GM23338 (cell line): ENCODE results near the gene POU2AF3. TPM values are rescaled to one million over a fixed set of nuclear protein-coding genes. Genes with fewer than 3 reads are reported as not detected.

Source experiments
- ATAC-seq: fragments of 200-7000 bp; cut with Tn5 transposase; 3 replicates; pipeline ENCODE4 v1.9.1; 2020
- DNase-seq: peaks from one replicate; pipeline ENCODE4 v3.0.0-alpha.2; 2015; ENCODE audit warnings: low spot score
- H2AFZ ChIP-seq: fragments of 200-600 bp; sonication (generic); 2 replicates; pipeline ENCODE4 v1.8.0; 2016; ENCODE audit warnings: antibody characterized with exemption, mild to moderate bottlenecking, moderate library complexity
- H3F3A ChIP-seq: fragments of 200-600 bp; sonication (generic); replicated peaks from 2 replicates; pipeline ENCODE4 v1.8.0; 2017; ENCODE audit warnings: antibody characterized with exemption, mixed run types, low read depth
- H3K27ac ChIP-seq: fragments of 200-600 bp; sonication (generic); 2 replicates; pipeline ENCODE4 v1.6.1; 2016; ENCODE audit warnings: low read depth
- H3K27me3 ChIP-seq: fragments of 200-600 bp; sonication (generic); 2 replicates; pipeline ENCODE4 v1.8.0; 2016; ENCODE audit warnings: mild to moderate bottlenecking, mixed run types, moderate library complexity; ENCODE audit not compliant: insufficient read depth
- H3K36me3 ChIP-seq: fragments of 200-600 bp; sonication (generic); 2 replicates; pipeline ENCODE4 v1.8.0; 2016; ENCODE audit warnings: mild to moderate bottlenecking; ENCODE audit not compliant: insufficient read depth
- H3K4me1 ChIP-seq: fragments of 200-600 bp; sonication (generic); 2 replicates; pipeline ENCODE4 v1.8.0; 2016; ENCODE audit warnings: mild to moderate bottlenecking, moderate library complexity; ENCODE audit not compliant: insufficient read depth
- H3K4me2 ChIP-seq: fragments of 200-600 bp; sonication (generic); 2 replicates; pipeline ENCODE4 v1.7.1; 2017; ENCODE audit warnings: mixed run types
- H3K4me3 ChIP-seq: fragments of 200-600 bp; sonication (generic); 2 replicates; pipeline ENCODE4 v1.6.1; 2016; ENCODE audit warnings: mixed run types
- H3K79me2 ChIP-seq: fragments of 200-600 bp; sonication (generic); replicated peaks from 2 replicates; pipeline ENCODE4 v1.8.0; 2017; ENCODE audit warnings: mild to moderate bottlenecking; ENCODE audit not compliant: insufficient read depth
- H3K9me2 ChIP-seq: fragments of 200-600 bp; sonication (generic); 2 replicates; pipeline ENCODE4 v1.8.0; 2017; ENCODE audit not compliant: insufficient read depth
- H4K20me1 ChIP-seq: fragments of 200-600 bp; sonication (generic); replicated peaks from 2 replicates; pipeline ENCODE4 v1.8.0; 2017; ENCODE audit warnings: mild to moderate bottlenecking; ENCODE audit not compliant: insufficient read depth
- H3K27ac Mint-ChIP-seq: 2 replicates; pipeline ENCODE4 v1.8.0; 2020; ENCODE audit warnings: inconsistent platforms, mild to moderate bottlenecking, moderate library complexity, mixed read lengths
- H3K27me3 Mint-ChIP-seq: 3 replicates; pipeline ENCODE4 v1.8.0; 2022; ENCODE audit warnings: low read depth, mild to moderate bottlenecking, moderate library complexity, mixed read lengths, inconsistent platforms; ENCODE audit not compliant: insufficient read depth, poor library complexity
- H3K36me3 Mint-ChIP-seq: 3 replicates; pipeline ENCODE4 v1.8.0; 2021; ENCODE audit warnings: low read depth, mild to moderate bottlenecking, inconsistent platforms, moderate library complexity, mixed read lengths
- H3K4me1 Mint-ChIP-seq: 3 replicates; pipeline ENCODE4 v1.8.0; 2020; ENCODE audit warnings: mild to moderate bottlenecking, inconsistent platforms, mixed read lengths
- H3K4me3 Mint-ChIP-seq: 3 replicates; pipeline ENCODE4 v1.8.0; 2021; ENCODE audit warnings: moderate library complexity, mild to moderate bottlenecking, inconsistent platforms, mixed read lengths
- H3K9me3 Mint-ChIP-seq: 3 replicates; pipeline ENCODE4 v1.8.0; 2020; ENCODE audit warnings: moderate library complexity, mild to moderate bottlenecking, inconsistent platforms, mixed read lengths
- EZH2 ChIP-seq: fragments of 200-600 bp; sonication (generic); IDR thresholded peaks from one replicate; pipeline ENCODE4 v1.8.0; 2017; ENCODE audit warnings: antibody characterized with exemption, mild to moderate bottlenecking, low read depth; ENCODE audit not compliant: unreplicated experiment
- EZH2phosphoT487 ChIP-seq: fragments of 200-600 bp; sonication (generic); IDR thresholded peaks from one replicate; pipeline ENCODE4 v1.8.1; 2018; ENCODE audit warnings: antibody characterized with exemption; ENCODE audit not compliant: unreplicated experiment
- JUNB ChIP-seq: IDR thresholded peaks from one replicate; pipeline ENCODE4 v1.6.1; 2016; ENCODE audit warnings: antibody characterized with exemption; ENCODE audit not compliant: unreplicated experiment
- NANOG ChIP-seq: IDR thresholded peaks from 2 replicates; pipeline ENCODE4 v1.6.1; 2016; ENCODE audit warnings: antibody characterized with exemption, borderline replicate concordance
- POLR2AphosphoS5 ChIP-seq: IDR thresholded peaks from 2 replicates; pipeline ENCODE4 v1.6.1; 2016; ENCODE audit warnings: antibody characterized with exemption, low read depth
- STAT1 ChIP-seq: IDR thresholded peaks from one replicate; pipeline ENCODE4 v1.6.1; 2016; ENCODE audit warnings: antibody characterized with exemption; ENCODE audit not compliant: unreplicated experiment
- ZNF114 ChIP-seq: fragments of 250-450 bp; sonication (Bioruptor Pico); IDR thresholded peaks from 2 replicates; pipeline ENCODE4 v1.5.0; 2020; ENCODE audit warnings: mild to moderate bottlenecking, moderate library complexity
- ZNF331 ChIP-seq: fragments of 250-450 bp; sonication (Bioruptor Pico); IDR thresholded peaks from 2 replicates; pipeline ENCODE4 v1.5.0; 2020; ENCODE audit warnings: low read depth, mild to moderate bottlenecking, moderate library complexity
- polyA plus RNA-seq: library from polyadenylated mRNA; unstranded; fragments of >200 nt; fragmentation: Nextera tagmentation; extraction: Ambion mirVana; gene quantifications from 2 replicates; pipeline ENCODE4 v1.2.1, GENCODE V29; 2016
- total RNA-seq: library from RNA; depleted of rRNA; stranded (reverse); fragments of >200 nt; shearing (Covaris generic); gene quantifications from 2 replicates; pipeline ENCODE4 v1.2.3, GENCODE V29; 2014
- TF ChIP-seq, protein P1 (sequence below): fragments of 250-450 bp; sonication (Bioruptor Pico); IDR thresholded peaks from 2 replicates; pipeline ENCODE4 v1.5.0; 2020; ENCODE audit warnings: mild to moderate bottlenecking, moderate library complexity
- TF ChIP-seq, protein P2 (sequence below): IDR thresholded peaks from 2 replicates; pipeline ENCODE4 v1.6.1; 2016; ENCODE audit warnings: antibody characterized with exemption
- TF ChIP-seq, protein P3 (sequence below), 2 experiments: fragments of 200-600 bp in 1 of 2; sonication (generic) in 1 of 2; conservative IDR thresholded peaks; 2 replicates each; pipeline versions ENCODE4 v1.5.1 to v1.6.1; 2016 to 2017; ENCODE audit warnings: antibody characterized with exemption in 2 of 2, low read depth in 2 of 2, mild to moderate bottlenecking in 2 of 2, moderate library complexity in 1 of 2

Gene POU2AF3
- total and polyA plus RNA-seq, 2 experiments from 2014 or later: 2.7 to 3.4 TPM

DNA sequence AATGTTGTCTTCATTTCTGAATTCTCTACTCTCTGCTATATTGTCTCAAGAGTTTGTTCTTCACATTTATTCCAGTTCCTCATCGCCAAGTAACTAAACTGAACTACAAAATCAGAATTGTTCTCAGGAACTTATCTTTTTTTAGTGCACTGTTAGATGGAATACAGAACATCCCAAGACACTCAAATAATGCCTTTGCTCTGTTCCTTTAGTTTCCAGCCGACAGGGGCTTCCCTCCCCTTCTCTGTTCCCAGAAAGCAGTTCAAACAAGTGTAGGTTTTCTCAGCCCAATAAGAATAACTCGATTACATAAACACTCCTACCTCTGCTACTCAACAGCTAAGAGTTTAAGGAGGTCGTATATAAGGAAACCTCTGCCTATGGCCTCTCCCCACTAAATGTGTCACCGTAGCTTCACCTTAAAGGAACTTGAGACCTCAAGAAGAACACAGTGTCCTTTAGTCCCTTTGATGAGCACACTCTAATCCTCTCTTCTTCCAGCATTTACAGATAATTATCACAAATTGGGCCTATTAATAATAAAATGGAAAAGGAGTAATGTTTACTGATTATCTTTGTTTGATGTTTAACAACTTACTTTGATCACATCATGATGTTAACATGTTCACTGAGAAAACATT lies 6.9 kb downstream of the POU2AF3 start (continued):
- TF ChIP-seq, protein P1, sequence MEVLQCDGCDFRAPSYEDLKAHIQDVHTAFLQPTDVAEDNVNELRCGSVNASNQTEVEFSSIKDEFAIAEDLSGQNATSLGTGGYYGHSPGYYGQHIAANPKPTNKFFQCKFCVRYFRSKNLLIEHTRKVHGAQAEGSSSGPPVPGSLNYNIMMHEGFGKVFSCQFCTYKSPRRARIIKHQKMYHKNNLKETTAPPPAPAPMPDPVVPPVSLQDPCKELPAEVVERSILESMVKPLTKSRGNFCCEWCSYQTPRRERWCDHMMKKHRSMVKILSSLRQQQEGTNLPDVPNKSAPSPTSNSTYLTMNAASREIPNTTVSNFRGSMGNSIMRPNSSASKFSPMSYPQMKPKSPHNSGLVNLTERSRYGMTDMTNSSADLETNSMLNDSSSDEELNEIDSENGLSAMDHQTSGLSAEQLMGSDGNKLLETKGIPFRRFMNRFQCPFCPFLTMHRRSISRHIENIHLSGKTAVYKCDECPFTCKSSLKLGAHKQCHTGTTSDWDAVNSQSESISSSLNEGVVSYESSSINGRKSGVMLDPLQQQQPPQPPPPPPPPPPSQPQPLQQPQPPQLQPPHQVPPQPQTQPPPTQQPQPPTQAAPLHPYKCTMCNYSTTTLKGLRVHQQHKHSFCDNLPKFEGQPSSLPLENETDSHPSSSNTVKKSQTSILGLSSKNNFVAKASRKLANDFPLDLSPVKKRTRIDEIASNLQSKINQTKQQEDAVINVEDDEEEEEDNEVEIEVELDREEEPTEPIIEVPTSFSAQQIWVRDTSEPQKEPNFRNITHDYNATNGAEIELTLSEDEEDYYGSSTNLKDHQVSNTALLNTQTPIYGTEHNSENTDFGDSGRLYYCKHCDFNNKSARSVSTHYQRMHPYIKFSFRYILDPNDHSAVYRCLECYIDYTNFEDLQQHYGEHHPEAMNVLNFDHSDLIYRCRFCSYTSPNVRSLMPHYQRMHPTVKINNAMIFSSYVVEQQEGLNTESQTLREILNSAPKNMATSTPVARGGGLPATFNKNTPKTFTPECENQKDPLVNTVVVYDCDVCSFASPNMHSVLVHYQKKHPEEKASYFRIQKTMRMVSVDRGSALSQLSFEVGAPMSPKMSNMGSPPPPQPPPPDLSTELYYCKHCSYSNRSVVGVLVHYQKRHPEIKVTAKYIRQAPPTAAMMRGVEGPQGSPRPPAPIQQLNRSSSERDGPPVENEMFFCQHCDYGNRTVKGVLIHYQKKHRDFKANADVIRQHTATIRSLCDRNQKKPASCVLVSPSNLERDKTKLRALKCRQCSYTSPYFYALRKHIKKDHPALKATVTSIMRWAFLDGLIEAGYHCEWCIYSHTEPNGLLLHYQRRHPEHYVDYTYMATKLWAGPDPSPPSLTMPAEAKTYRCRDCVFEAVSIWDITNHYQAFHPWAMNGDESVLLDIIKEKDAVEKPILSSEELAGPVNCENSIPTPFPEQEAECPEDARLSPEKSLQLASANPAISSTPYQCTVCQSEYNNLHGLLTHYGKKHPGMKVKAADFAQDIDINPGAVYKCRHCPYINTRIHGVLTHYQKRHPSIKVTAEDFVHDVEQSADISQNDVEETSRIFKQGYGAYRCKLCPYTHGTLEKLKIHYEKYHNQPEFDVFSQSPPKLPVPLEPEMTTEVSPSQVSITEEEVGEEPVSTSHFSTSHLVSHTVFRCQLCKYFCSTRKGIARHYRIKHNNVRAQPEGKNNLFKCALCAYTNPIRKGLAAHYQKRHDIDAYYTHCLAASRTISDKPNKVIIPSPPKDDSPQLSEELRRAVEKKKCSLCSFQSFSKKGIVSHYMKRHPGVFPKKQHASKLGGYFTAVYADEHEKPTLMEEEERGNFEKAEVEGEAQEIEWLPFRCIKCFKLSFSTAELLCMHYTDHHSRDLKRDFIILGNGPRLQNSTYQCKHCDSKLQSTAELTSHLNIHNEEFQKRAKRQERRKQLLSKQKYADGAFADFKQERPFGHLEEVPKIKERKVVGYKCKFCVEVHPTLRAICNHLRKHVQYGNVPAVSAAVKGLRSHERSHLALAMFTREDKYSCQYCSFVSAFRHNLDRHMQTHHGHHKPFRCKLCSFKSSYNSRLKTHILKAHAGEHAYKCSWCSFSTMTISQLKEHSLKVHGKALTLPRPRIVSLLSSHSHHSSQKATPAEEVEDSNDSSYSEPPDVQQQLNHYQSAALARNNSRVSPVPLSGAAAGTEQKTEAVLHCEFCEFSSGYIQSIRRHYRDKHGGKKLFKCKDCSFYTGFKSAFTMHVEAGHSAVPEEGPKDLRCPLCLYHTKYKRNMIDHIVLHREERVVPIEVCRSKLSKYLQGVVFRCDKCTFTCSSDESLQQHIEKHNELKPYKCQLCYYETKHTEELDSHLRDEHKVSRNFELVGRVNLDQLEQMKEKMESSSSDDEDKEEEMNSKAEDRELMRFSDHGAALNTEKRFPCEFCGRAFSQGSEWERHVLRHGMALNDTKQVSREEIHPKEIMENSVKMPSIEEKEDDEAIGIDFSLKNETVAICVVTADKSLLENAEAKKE: no peak

DNA sequence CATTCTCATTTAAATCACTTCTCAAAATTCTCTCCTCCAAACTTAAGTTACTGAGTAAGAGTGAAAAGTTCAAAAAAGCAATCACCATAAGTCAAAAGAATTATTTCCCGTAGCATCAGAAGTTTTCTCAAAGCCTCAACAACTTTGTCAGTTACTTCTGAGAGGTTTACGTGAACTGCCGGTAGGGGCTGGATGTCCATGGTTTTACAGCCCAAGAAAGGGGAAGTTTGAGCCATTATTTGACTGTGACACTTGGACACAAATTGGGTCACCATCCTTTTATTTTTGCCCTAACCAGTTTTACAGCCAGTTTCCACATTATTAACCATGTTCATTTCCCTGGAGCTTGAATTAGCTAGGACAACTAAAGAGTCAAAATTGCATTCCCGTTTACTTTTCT lies 7.5 kb downstream of the POU2AF3 start:
- Histone ChIP-seq H4K20me1 (no peaks in the 10 kb centered on the region), H3F3A (0 out of 2 replicates have a peak, but pooled peaks cover 5% of the 10 kb centered on the region), H3K27ac (no peak overlapping the region), H3K79me2 (no peaks in the 10 kb centered on the region), H3K4me2 (no peak overlapping the region), H2AFZ (no peak overlapping the region), H3K27me3 (peaks cover 5% of the 10 kb centered on the region; the same call in 1 of the 2 replicates), H3K4me3 (no peak overlapping the region), H3K36me3 (no peaks in the 10 kb centered on the region), H3K4me1 (peaks cover 10% of the 10 kb centered on the region), H3K9me2 (no peaks in the 10 kb centered on the region)
- peaks cover 8% of the 10 kb centered on the region for H3K27me3 Mint-ChIP-seq
- ATAC-seq: no peak
- H3K4me3 Mint-ChIP-seq: no peak overlapping the region
- H3K4me1 Mint-ChIP-seq: peaks cover 23% of the 10 kb centered on the region
- no peak overlapping the region for H3K27ac Mint-ChIP-seq
- H3K9me3 Mint-ChIP-seq: no peaks in the 10 kb centered on the region
- H3K36me3 Mint-ChIP-seq: no peaks in the 10 kb centered on the region
- no peak for DNase-seq
- TF ChIP-seq JUNB: no peak
- TF ChIP-seq, protein P2, sequence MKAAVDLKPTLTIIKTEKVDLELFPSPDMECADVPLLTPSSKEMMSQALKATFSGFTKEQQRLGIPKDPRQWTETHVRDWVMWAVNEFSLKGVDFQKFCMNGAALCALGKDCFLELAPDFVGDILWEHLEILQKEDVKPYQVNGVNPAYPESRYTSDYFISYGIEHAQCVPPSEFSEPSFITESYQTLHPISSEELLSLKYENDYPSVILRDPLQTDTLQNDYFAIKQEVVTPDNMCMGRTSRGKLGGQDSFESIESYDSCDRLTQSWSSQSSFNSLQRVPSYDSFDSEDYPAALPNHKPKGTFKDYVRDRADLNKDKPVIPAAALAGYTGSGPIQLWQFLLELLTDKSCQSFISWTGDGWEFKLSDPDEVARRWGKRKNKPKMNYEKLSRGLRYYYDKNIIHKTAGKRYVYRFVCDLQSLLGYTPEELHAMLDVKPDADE: no peak
- TF ChIP-seq, protein P3, sequence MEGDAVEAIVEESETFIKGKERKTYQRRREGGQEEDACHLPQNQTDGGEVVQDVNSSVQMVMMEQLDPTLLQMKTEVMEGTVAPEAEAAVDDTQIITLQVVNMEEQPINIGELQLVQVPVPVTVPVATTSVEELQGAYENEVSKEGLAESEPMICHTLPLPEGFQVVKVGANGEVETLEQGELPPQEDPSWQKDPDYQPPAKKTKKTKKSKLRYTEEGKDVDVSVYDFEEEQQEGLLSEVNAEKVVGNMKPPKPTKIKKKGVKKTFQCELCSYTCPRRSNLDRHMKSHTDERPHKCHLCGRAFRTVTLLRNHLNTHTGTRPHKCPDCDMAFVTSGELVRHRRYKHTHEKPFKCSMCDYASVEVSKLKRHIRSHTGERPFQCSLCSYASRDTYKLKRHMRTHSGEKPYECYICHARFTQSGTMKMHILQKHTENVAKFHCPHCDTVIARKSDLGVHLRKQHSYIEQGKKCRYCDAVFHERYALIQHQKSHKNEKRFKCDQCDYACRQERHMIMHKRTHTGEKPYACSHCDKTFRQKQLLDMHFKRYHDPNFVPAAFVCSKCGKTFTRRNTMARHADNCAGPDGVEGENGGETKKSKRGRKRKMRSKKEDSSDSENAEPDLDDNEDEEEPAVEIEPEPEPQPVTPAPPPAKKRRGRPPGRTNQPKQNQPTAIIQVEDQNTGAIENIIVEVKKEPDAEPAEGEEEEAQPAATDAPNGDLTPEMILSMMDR (conservative IDR thresholded peaks at IDR 0.05; ENCODE audit: low read depth in 2 of 2): no peak
- no peak for TF ChIP-seq EZH2
- no peak for TF ChIP-seq ZNF331 (CRISPR knock-in tag)
- no peak for TF ChIP-seq STAT1
- TF ChIP-seq EZH2phosphoT487: no peak
- no peak for TF ChIP-seq ZNF114 (CRISPR knock-in tag)
- TF ChIP-seq POLR2AphosphoS5: no peak
- no peak for TF ChIP-seq NANOG
